Neuron (in vitro differentiated cells): Measurements from ENCODE around the gene TAS2R41.

Source experiments
- H2AFZ ChIP-seq: one replicate; pipeline ENCODE4 v1.6.1; 2013; ENCODE audit warnings: low read depth, mild to moderate bottlenecking, inconsistent platforms, low read length, moderate library complexity
- H3K27me3 ChIP-seq: one replicate; pipeline ENCODE4 v1.6.1; 2013; ENCODE audit warnings: low read length; ENCODE audit not compliant: insufficient read depth
- H3K36me3 ChIP-seq: one replicate; pipeline ENCODE4 v1.6.1; 2013; ENCODE audit warnings: low read length; ENCODE audit not compliant: insufficient read depth
- H3K4me1 ChIP-seq: one replicate; pipeline ENCODE4 v1.6.1; 2013; ENCODE audit warnings: low read length; ENCODE audit not compliant: insufficient read depth
- H3K4me3 ChIP-seq: 2 replicates; pipeline ENCODE4 v1.5.1; 2013; ENCODE audit warnings: mild to moderate bottlenecking, low read length, moderate library complexity
- H3K9me3 ChIP-seq: one replicate; pipeline ENCODE4 v1.6.1; 2013; ENCODE audit warnings: low read length

The TAS2R41 gene

GRCh38 chr7:143447466-143447865 is 30.2 kb upstream of the TAS2R41 start:
- H2AFZ ChIP-seq: no peak overlapping the region
- H3K36me3 ChIP-seq: no peaks in the 10 kb centered on the region
- no peaks in the 10 kb centered on the region for H3K9me3 ChIP-seq
- no peak overlapping the region for H3K4me3 ChIP-seq
- peaks cover 10% of the 10 kb centered on the region for H3K4me1 ChIP-seq
- H3K27me3 ChIP-seq: no peaks in the 10 kb centered on the region

GRCh38 chr7:143448429-143448828 is 29.2 kb upstream of the TAS2R41 start:
- Histone ChIP-seq H3K9me3 (no peaks in the 10 kb centered on the region), H2AFZ (no peak overlapping the region), H3K4me1 (peaks cover 12% of the 10 kb centered on the region), H3K4me3 (no peak overlapping the region), H3K27me3 (no peaks in the 10 kb centered on the region), H3K36me3 (no peaks in the 10 kb centered on the region)

GRCh38 chr7:143449793-143450192 is 27.9 kb upstream of the TAS2R41 start:
- Histone ChIP-seq H3K36me3 (no peaks in the 10 kb centered on the region), H2AFZ (no peak overlapping the region), H3K4me3 (no peak overlapping the region), H3K27me3 (no peaks in the 10 kb centered on the region), H3K9me3 (no peaks in the 10 kb centered on the region), H3K4me1 (peaks cover 12% of the 10 kb centered on the region)

- Histone ChIP-seq H3K27me3 (no peaks in the 10 kb centered on the region), H3K4me3 (no peak overlapping the region), H2AFZ (no peak overlapping the region), H3K9me3 (no peaks in the 10 kb centered on the region), H3K4me1 (peaks cover 12% of the 10 kb centered on the region), H3K36me3 (no peaks in the 10 kb centered on the region)
These were observed 26.6 kb upstream of the TAS2R41 start for GRCh38 chr7:143451122-143451521.

- no peaks in the 10 kb centered on the region for H3K9me3 ChIP-seq
- H3K36me3 ChIP-seq: no peaks in the 10 kb centered on the region
- no peaks in the 10 kb centered on the region for H3K27me3 ChIP-seq
- peaks cover 12% of the 10 kb centered on the region for H3K4me1 ChIP-seq
- no peak overlapping the region for H3K4me3 ChIP-seq
- H2AFZ ChIP-seq: no peak overlapping the region
These were observed 25.9 kb upstream of the TAS2R41 start for GRCh38 chr7:143451746-143452145.

- Histone ChIP-seq H3K27me3 (no peaks in the 10 kb centered on the region), H3K4me1 (peaks cover 7% of the 10 kb centered on the region), H2AFZ (no peak overlapping the region)
These were observed 25.2 kb upstream of the TAS2R41 start for GRCh38 chr7:143452495-143452894.

GRCh38 chr7:143454091-143454680 is 23.5 kb upstream of the TAS2R41 start:
- Histone ChIP-seq H3K9me3 (no peaks in the 10 kb centered on the region), H3K36me3 (no peaks in the 10 kb centered on the region), H2AFZ (no peak overlapping the region), H3K4me1 (peaks cover 2% of the 10 kb centered on the region), H3K4me3 (no peak overlapping the region), H3K27me3 (no peaks in the 10 kb centered on the region)

More at GRCh38 chr7:143452495-143452894, 25.2 kb upstream of the TAS2R41 start:
- H3K9me3 ChIP-seq: no peaks in the 10 kb centered on the region
- no peaks in the 10 kb centered on the region for H3K36me3 ChIP-seq
- H3K4me3 ChIP-seq: no peak overlapping the region

GRCh38 chr7:143455491-143455890 is 22.2 kb upstream of the TAS2R41 start:
- Histone ChIP-seq H3K36me3 (no peaks in the 10 kb centered on the region), H3K4me3 (no peak overlapping the region), H3K4me1 (peaks cover 2% of the 10 kb centered on the region), H3K27me3 (no peaks in the 10 kb centered on the region), H3K9me3 (no peaks in the 10 kb centered on the region), H2AFZ (no peak overlapping the region)

- no peak overlapping the region for H2AFZ ChIP-seq
- no peaks in the 10 kb centered on the region for H3K36me3 ChIP-seq
- H3K4me1 ChIP-seq: peaks cover 2% of the 10 kb centered on the region
- no peaks in the 10 kb centered on the region for H3K27me3 ChIP-seq
- H3K4me3 ChIP-seq: no peak overlapping the region
- no peaks in the 10 kb centered on the region for H3K9me3 ChIP-seq
These were observed 21.7 kb upstream of the TAS2R41 start for GRCh38 chr7:143455942-143456341.

GRCh38 chr7:143456992-143457793 is 20.5 kb upstream of the TAS2R41 start:
- H3K9me3 ChIP-seq: no peaks in the 10 kb centered on the region
- no peaks in the 10 kb centered on the region for H3K27me3 ChIP-seq
- no peak overlapping the region for H3K4me3 ChIP-seq
- H2AFZ ChIP-seq: no peak overlapping the region
- H3K36me3 ChIP-seq: no peaks in the 10 kb centered on the region
- H3K4me1 ChIP-seq: peaks cover 2% of the 10 kb centered on the region

GRCh38 chr7:143458263-143458662 is 19.4 kb upstream of the TAS2R41 start:
- no peak overlapping the region for H2AFZ ChIP-seq
- H3K4me1 ChIP-seq: peaks cover 1% of the 10 kb centered on the region
- H3K4me3 ChIP-seq: no peak overlapping the region
- H3K36me3 ChIP-seq: no peaks in the 10 kb centered on the region
- no peaks in the 10 kb centered on the region for H3K27me3 ChIP-seq
- no peaks in the 10 kb centered on the region for H3K9me3 ChIP-seq

- Histone ChIP-seq H3K27me3 (no peaks in the 10 kb centered on the region), H3K4me3 (no peak overlapping the region), H3K36me3 (no peaks in the 10 kb centered on the region), H2AFZ (no peak overlapping the region), H3K4me1 (no peaks in the 10 kb centered on the region), H3K9me3 (no peaks in the 10 kb centered on the region)
These were observed 19.0 kb upstream of the TAS2R41 start for GRCh38 chr7:143458681-143459080.

- Histone ChIP-seq H3K27me3 (no peaks in the 10 kb centered on the region), H3K4me1 (no peaks in the 10 kb centered on the region), H3K36me3 (no peaks in the 10 kb centered on the region), H3K4me3 (no peak overlapping the region), H2AFZ (no peak overlapping the region), H3K9me3 (no peaks in the 10 kb centered on the region)
These were observed 18.3 kb upstream of the TAS2R41 start for GRCh38 chr7:143459359-143459758.
